Measurements from ENCODE around the gene CDH9. TPM values are rescaled to one million over a fixed set of nuclear protein-coding genes. Genes with fewer than 3 reads are reported as not detected.

Gene CDH9
- total RNA-seq = 0.14 TPM in 1 of 2 replicates, not detected in the other
- long read RNA-seq = 0 reads

DNA sequence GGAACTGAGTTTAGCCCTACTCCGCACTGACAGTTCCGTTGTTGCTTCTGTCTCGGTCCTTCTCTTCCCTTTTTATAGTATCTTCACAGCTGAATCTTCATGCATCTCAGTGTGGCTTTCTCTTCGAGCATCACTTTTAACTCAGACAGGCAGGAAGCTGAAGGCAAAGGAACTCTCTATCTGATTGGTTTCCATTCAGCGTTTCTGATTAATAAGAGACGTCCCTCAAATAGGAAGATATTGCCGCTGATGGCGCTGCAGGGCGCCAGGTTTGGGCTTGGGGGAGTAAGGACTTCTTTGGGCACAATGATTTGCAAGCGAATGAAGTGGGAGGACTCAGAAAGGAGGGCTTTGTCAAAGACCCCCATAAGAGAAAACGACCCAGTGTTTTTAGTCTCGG is at the start of gene CDH9:
Gene CDH9, minus strand, starts transcription at position 111 of the 400 bp plus-strand sequence. CDS start 50,253 bp downstream, outside the sequence.
- peak; percentile 1 for DNase-seq (ENCODE audit: low read depth, low spot score)
- TF ChIP-seq CTCF (conservative IDR thresholded peaks at IDR 0.05) = no peak
- Mint-ChIP-seq H3K27me3 (ENCODE audit: low read depth) (no peaks in the 10 kb centered on the region), H3K36me3 (ENCODE audit: low read depth) (no peaks in the 10 kb centered on the region), H3K4me3 (peak within 1 kb of the TSS; percentile 39), H3K9me3 (peaks cover 2% of the 10 kb centered on the region), H3K4me1 (peaks cover 7% of the 10 kb centered on the region), H3K27ac (ENCODE audit: unreplicated experiment) (no peak within 1 kb of the TSS)

DNA sequence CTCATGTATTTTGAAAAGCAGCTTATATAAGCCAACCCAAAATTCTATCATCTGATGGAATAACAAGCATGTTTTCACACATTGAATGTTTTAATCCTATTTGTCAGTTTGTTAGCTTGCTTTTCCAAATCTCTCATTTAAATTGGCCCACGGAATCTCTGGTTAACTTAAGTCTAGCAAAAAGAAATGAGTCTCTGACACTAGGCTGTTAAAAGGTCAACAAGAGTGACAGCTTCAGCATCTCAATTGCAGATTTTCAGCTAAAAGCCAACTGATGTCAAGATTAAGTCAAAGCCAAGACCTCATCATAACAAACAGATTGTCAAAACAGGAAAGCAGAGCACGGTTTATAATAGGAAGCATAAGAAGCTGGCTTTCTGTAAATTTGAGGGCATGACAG is 49.4 kb upstream of the CDH9 start:
- no peak for DNase-seq (ENCODE audit: low read depth, low spot score)
- Mint-ChIP-seq H3K9me3 (no peaks in the 10 kb centered on the region), H3K4me3 (no peak overlapping the region), H3K27ac (ENCODE audit: unreplicated experiment) (no peak overlapping the region), H3K4me1 (peaks cover 27% of the 10 kb centered on the region), H3K27me3 (ENCODE audit: low read depth) (no peaks in the 10 kb centered on the region), H3K36me3 (ENCODE audit: low read depth) (no peaks in the 10 kb centered on the region)
- TF ChIP-seq CTCF (conservative IDR thresholded peaks at IDR 0.05) = no peak

GRCh38 chr5:27083449-27084415 is 45.3 kb upstream of the CDH9 start:
- DNase-seq (ENCODE audit: low read depth, low spot score) = no peak
- H3K36me3 Mint-ChIP-seq (ENCODE audit: low read depth) = peaks cover 8% of the 10 kb centered on the region
- TF ChIP-seq CTCF (conservative IDR thresholded peaks at IDR 0.05) = no peak
- peak overlapping the region; percentile 9 for H3K27ac Mint-ChIP-seq (ENCODE audit: unreplicated experiment)
- H3K9me3 Mint-ChIP-seq = peaks cover 13% of the 10 kb centered on the region
- H3K27me3 Mint-ChIP-seq (ENCODE audit: low read depth) = no peaks in the 10 kb centered on the region
- H3K4me3 Mint-ChIP-seq = no peak overlapping the region
- H3K4me1 Mint-ChIP-seq = peaks cover 37% of the 10 kb centered on the region

- Mint-ChIP-seq H3K4me1 (peaks cover 24% of the 10 kb centered on the region), H3K4me3 (no peak overlapping the region), H3K27ac (ENCODE audit: unreplicated experiment) (no peak overlapping the region), H3K27me3 (ENCODE audit: low read depth) (no peaks in the 10 kb centered on the region), H3K36me3 (ENCODE audit: low read depth) (peaks cover 18% of the 10 kb centered on the region), H3K9me3 (peaks cover 22% of the 10 kb centered on the region)
- TF ChIP-seq CTCF (conservative IDR thresholded peaks at IDR 0.05) = no peak
- DNase-seq (ENCODE audit: low read depth, low spot score) = no peak
Observed at GRCh38 chr5:27080147-27080546, 41.8 kb upstream of the CDH9 start.

GRCh38 chr5:27062451-27062850 is 24.1 kb upstream of the CDH9 start:
- H3K27ac Mint-ChIP-seq (ENCODE audit: unreplicated experiment) = no peak overlapping the region
- H3K4me3 Mint-ChIP-seq = no peak overlapping the region
- TF ChIP-seq CTCF (conservative IDR thresholded peaks at IDR 0.05) = no peak
- H3K36me3 Mint-ChIP-seq (ENCODE audit: low read depth) = no peaks in the 10 kb centered on the region
- H3K27me3 Mint-ChIP-seq (ENCODE audit: low read depth) = no peaks in the 10 kb centered on the region
- H3K4me1 Mint-ChIP-seq = no peaks in the 10 kb centered on the region
- no peak for DNase-seq (ENCODE audit: low read depth, low spot score)
- peaks cover 2% of the 10 kb centered on the region for H3K9me3 Mint-ChIP-seq
